ENCODE data around the gene GTF2H2. TPM values are rescaled to one million over a fixed set of nuclear protein-coding genes. Genes with fewer than 3 reads are reported as not detected.
"Not testable (repeated sequence)": the region's sequence is repeated elsewhere in the genome, so short reads cannot be mapped to it uniquely, and the experiment has no call there.

The GTF2H2 gene
- total RNA-seq, 1 donor from 2014 or later: 27.4 TPM

GRCh38 chr5:71018376-71019005 lies 49.0 kb downstream of the GTF2H2 start:
- not testable (repeated sequence) for H3K4me1 ChIP-seq (ENCODE audit: insufficient read depth, low read length); DNase-seq (ENCODE audit: low read depth); H3K9me3 Mint-ChIP-seq (ENCODE audit: unreplicated experiment); H3K4me2 ChIP-seq (ENCODE audit: low read length); H2AFZ ChIP-seq (ENCODE audit: low read depth, low read length); H3K79me2 ChIP-seq (ENCODE audit: insufficient read depth, low read length); H3K9ac ChIP-seq (ENCODE audit: low read length); H3K27ac ChIP-seq (ENCODE audit: low read depth, low read length); H3K27me3 Mint-ChIP-seq (ENCODE audit: low read depth, unreplicated experiment); H3K36me3 Mint-ChIP-seq (ENCODE audit: low read depth, unreplicated experiment); H3K36me3 ChIP-seq (ENCODE audit: insufficient read depth, low read length); H3K27me3 ChIP-seq (ENCODE audit: insufficient read depth, low read length); H3K9me3 ChIP-seq (ENCODE audit: insufficient read depth, low read depth, low read length); H3K4me3 ChIP-seq (ENCODE audit: insufficient read depth, low read depth, low read length); FAIRE-seq; H3K4me1 Mint-ChIP-seq (ENCODE audit: low read depth, unreplicated experiment); H3K4me3 Mint-ChIP-seq (ENCODE audit: unreplicated experiment); H4K20me1 ChIP-seq (ENCODE audit: insufficient read depth, low read length); H3K27ac Mint-ChIP-seq (ENCODE audit: unreplicated experiment)

GRCh38 chr5:71014176-71014575 lies 53.3 kb downstream of the GTF2H2 start:
- H3K27ac Mint-ChIP-seq (ENCODE audit: unreplicated experiment): no peak overlapping the region
- H3K4me1 Mint-ChIP-seq (ENCODE audit: low read depth, unreplicated experiment): no peaks in the 10 kb centered on the region
- H3K4me3 Mint-ChIP-seq (ENCODE audit: unreplicated experiment): no peak overlapping the region
- TF ChIP-seq CTCF (IDR thresholded peaks at IDR 0.05; ENCODE audit: insufficient read depth, low read depth, low read length) (no peak), EZH2 (IDR thresholded peaks at IDR 0.05; ENCODE audit: insufficient read depth, low read length) (no peak)
- H3K36me3 ChIP-seq (ENCODE audit: insufficient read depth, low read length): no peaks in the 10 kb centered on the region
- H3K9ac ChIP-seq (ENCODE audit: low read length): no peak overlapping the region
- no peaks in the 10 kb centered on the region for H3K27me3 Mint-ChIP-seq (ENCODE audit: low read depth, unreplicated experiment)
- no peak for FAIRE-seq
- H3K27ac ChIP-seq (ENCODE audit: low read depth, low read length): no peak overlapping the region
- H3K4me2 ChIP-seq (ENCODE audit: low read length): no peak overlapping the region
- no peaks in the 10 kb centered on the region for H3K4me1 ChIP-seq (ENCODE audit: insufficient read depth, low read length)
- no peak for DNase-seq (ENCODE audit: low read depth)
- no peaks in the 10 kb centered on the region for H4K20me1 ChIP-seq (ENCODE audit: insufficient read depth, low read length)
- H3K36me3 Mint-ChIP-seq (ENCODE audit: low read depth, unreplicated experiment): no peaks in the 10 kb centered on the region
- H3K9me3 Mint-ChIP-seq (ENCODE audit: unreplicated experiment): no peaks in the 10 kb centered on the region
- no peak overlapping the region for H2AFZ ChIP-seq (ENCODE audit: low read depth, low read length)
- H3K9me3 ChIP-seq (ENCODE audit: insufficient read depth, low read depth, low read length): no peaks in the 10 kb centered on the region
- no peaks in the 10 kb centered on the region for H3K79me2 ChIP-seq (ENCODE audit: insufficient read depth, low read length)
- H3K4me3 ChIP-seq (ENCODE audit: insufficient read depth, low read depth, low read length): no peak overlapping the region
- H3K27me3 ChIP-seq (ENCODE audit: insufficient read depth, low read length): peaks cover 3% of the 10 kb centered on the region

- Mint-ChIP-seq H3K9me3 (ENCODE audit: unreplicated experiment) (no peaks in the 10 kb centered on the region), H3K4me1 (ENCODE audit: low read depth, unreplicated experiment) (no peaks in the 10 kb centered on the region), H3K36me3 (ENCODE audit: low read depth, unreplicated experiment) (no peaks in the 10 kb centered on the region), H3K27ac (ENCODE audit: unreplicated experiment) (no peak overlapping the region), H3K27me3 (ENCODE audit: low read depth, unreplicated experiment) (no peaks in the 10 kb centered on the region), H3K4me3 (ENCODE audit: unreplicated experiment) (no peak overlapping the region)
- Histone ChIP-seq H3K9ac (ENCODE audit: low read length) (no peak overlapping the region), H3K4me1 (ENCODE audit: insufficient read depth, low read length) (no peaks in the 10 kb centered on the region), H2AFZ (ENCODE audit: low read depth, low read length) (no peak overlapping the region), H3K79me2 (ENCODE audit: insufficient read depth, low read length) (no peaks in the 10 kb centered on the region), H3K27me3 (ENCODE audit: insufficient read depth, low read length) (peaks cover 3% of the 10 kb centered on the region), H3K4me3 (ENCODE audit: insufficient read depth, low read depth, low read length) (no peak overlapping the region), H3K4me2 (ENCODE audit: low read length) (no peak overlapping the region), H4K20me1 (ENCODE audit: insufficient read depth, low read length) (no peaks in the 10 kb centered on the region), H3K36me3 (ENCODE audit: insufficient read depth, low read length) (no peaks in the 10 kb centered on the region), H3K9me3 (ENCODE audit: insufficient read depth, low read depth, low read length) (no peaks in the 10 kb centered on the region), H3K27ac (ENCODE audit: low read depth, low read length) (no peak overlapping the region)
- no peak for TF ChIP-seq EZH2 (IDR thresholded peaks at IDR 0.05; ENCODE audit: insufficient read depth, low read length)
- TF ChIP-seq CTCF (IDR thresholded peaks at IDR 0.05; ENCODE audit: insufficient read depth, low read depth, low read length): no peak
- DNase-seq (ENCODE audit: low read depth): no peak
- FAIRE-seq: no peak
Measured at GRCh38 chr5:71013575-71013974, 53.9 kb downstream of the GTF2H2 start.

All from astrocyte (in vitro differentiated cells and primary cell).